SJSA1 (cell line): ENCODE results near the gene DEPDC7. TPM values are rescaled to one million over a fixed set of nuclear protein-coding genes. Genes with fewer than 3 reads are reported as not detected.
"Not testable (repeated sequence)": the region's sequence is repeated elsewhere in the genome, so short reads cannot be mapped to it uniquely, and the experiment has no call there.

Experiments
- DNase-seq, 2 experiments: peaks; one replicate each; pipeline ENCODE4 v3.0.0-alpha.2; 2015 to 2020; ENCODE audit warnings: low spot score in 2 of 2, low read depth in 1 of 2
- H3K27ac ChIP-seq: fragments of 250-450 bp; sonication (Bioruptor Pico); 2 replicates; pipeline ENCODE4 v1.5.1; 2020; ENCODE audit warnings: mild to moderate bottlenecking, moderate library complexity
- H3K27me3 ChIP-seq: fragments of 250-450 bp; sonication (Bioruptor Pico); replicated peaks from 2 replicates; pipeline ENCODE4 v1.5.1; 2020; ENCODE audit warnings: mild to moderate bottlenecking, moderate library complexity
- H3K36me3 ChIP-seq: fragments of 250-450 bp; sonication (Bioruptor Pico); 2 replicates; pipeline ENCODE4 v1.5.1; 2020; ENCODE audit warnings: mild to moderate bottlenecking
- H3K4me1 ChIP-seq: fragments of 250-450 bp; sonication (Bioruptor Pico); replicated peaks from 2 replicates; pipeline ENCODE4 v1.6.1; 2021; ENCODE audit warnings: mild to moderate bottlenecking
- H3K4me3 ChIP-seq: fragments of 250-450 bp; sonication (Bioruptor Pico); 2 replicates; pipeline ENCODE4 v1.5.1; 2020; ENCODE audit warnings: mild to moderate bottlenecking
- H3K9me3 ChIP-seq: fragments of 250-450 bp; sonication (Bioruptor Pico); replicated peaks from 2 replicates; pipeline ENCODE4 v1.5.1; 2020; ENCODE audit warnings: mild to moderate bottlenecking
- total RNA-seq: library from RNA; depleted of rRNA; stranded (reverse); fragments of >200 nt; shearing (Covaris generic); gene quantifications from 2 replicates; pipeline ENCODE4 v1.2.3, GENCODE V29; 2014

DEPDC7 gene
- total RNA-seq, 1 experiment from 2014 or later = 22.5 TPM

- Histone ChIP-seq H3K4me1 (no peaks in the 10 kb centered on the region), H3K4me3 (no peak overlapping the region), H3K27ac (no peak overlapping the region), H3K27me3 (no peaks in the 10 kb centered on the region), H3K36me3 (peaks cover 26% of the 10 kb centered on the region), H3K9me3 (no peaks in the 10 kb centered on the region)
- no peak for DNase-seq
Observed at GRCh38 chr11:33035011-33035410, 19.3 kb downstream of the DEPDC7 start.

DNA sequence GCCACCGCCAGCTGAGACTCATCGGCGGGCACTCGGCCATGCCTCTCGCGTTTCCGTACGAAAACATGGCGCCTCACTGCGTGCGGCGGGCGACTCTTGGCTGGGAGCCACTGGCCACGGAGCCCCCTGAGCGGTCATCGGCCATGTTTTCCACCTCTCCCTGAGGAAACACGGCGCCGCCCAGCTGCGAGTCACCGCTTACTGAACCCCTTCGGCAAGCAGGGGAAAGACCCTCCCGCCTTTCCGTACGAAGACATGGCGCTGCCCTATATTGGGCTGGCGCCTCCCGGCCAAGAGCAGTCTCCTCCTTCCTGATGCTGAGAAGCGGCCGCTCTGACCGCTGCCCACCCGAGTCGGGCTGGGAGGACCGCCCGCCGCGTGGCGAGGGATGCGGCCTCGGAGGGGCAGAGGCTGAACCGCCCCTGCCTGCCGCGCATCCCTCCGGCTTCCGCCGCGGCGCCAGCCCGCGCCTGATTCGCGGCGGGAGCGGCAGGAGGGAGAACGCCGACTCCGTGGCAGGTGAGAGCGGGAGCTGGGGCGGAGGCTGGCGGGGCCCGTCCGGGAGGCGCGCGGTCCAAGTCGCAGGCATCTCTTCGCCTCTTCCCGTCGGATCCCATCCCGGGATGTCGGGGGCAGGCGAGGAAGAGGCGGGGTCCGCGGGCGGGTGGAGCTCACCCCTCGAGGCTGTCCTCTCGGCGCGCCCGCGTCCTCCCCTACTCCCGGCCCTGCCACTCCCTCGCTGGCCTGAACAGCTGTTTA lies 23.8 kb downstream of the DEPDC7 start, which contains the start of gene TCP11L1:
TSS of gene TCP11L1 (plus strand) at position 299 of the 759 bp plus-strand sequence. CDS start 4,202 bp downstream, outside the sequence.
- Histone ChIP-seq H3K27me3 (no peaks in the 10 kb centered on the region), H3K36me3 (peaks cover 13% of the 10 kb centered on the region), H3K27ac (peak within 1 kb of the TSS; percentile 89), H3K9me3 (no peaks in the 10 kb centered on the region), H3K4me3 (peak within 1 kb of the TSS; percentile 84), H3K4me1 (peaks cover 10% of the 10 kb centered on the region)
- peak; percentile 97 to 99 for DNase-seq

DNA sequence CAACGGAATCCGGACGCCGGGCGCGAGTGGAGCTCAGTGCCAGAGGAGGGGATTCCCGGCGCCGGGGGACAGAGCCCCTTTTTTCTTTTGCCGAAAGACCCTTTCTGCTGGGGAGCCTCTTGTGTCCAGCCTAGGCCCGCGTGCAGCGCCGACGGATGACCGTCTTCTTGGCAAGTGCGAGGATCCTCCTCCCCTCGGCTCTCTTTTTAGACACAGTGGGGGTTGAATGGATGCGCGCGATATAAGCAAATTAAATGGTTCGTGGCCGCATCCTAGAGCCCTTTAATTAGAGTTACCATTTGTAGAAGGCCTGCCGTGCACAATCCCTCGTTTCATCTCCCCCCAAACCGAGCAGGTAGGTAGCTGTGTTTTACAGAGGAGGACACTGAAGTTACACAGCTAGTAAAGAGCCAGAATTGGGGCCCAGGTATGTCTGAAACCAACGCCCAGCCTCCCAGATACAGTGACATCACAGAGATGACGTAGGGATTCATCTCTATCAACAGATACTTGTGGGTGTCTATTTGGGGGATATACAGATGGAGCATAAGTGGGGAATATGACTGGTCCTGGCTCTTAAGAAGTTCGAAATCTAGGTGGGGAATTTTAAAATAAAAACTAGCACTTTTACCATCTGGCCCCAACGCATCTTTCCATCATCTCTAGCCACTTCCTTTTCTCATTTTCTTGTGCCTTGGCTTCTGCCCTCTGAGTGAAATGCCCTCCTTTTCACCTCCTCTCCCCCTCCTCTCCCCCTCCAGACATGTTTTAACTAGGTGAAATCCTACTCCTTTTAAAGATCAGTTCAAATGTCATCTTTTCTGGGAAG lies 24.6 kb downstream of the DEPDC7 start:
- H3K9me3 ChIP-seq = no peaks in the 10 kb centered on the region; the same call in 1 of the 2 replicates
- H3K27me3 ChIP-seq = no peaks in the 10 kb centered on the region
- H3K4me3 ChIP-seq = peak overlapping the region; percentile 84
- peak overlapping the region; percentile 89 for H3K27ac ChIP-seq
- DNase-seq = no peak
- peaks cover 21% of the 10 kb centered on the region for H3K36me3 ChIP-seq
- H3K4me1 ChIP-seq = peaks cover 10% of the 10 kb centered on the region

GRCh38 chr11:33040862-33041453 lies 25.3 kb downstream of the DEPDC7 start:
- peaks cover 13% of the 10 kb centered on the region for H3K4me1 ChIP-seq
- no peak overlapping the region for H3K27ac ChIP-seq
- no peaks in the 10 kb centered on the region for H3K27me3 ChIP-seq
- H3K4me3 ChIP-seq = no peak overlapping the region
- H3K36me3 ChIP-seq = peaks cover 28% of the 10 kb centered on the region
- no peak for DNase-seq
- H3K9me3 ChIP-seq = no peaks in the 10 kb centered on the region; the same call in 1 of the 2 replicates

GRCh38 chr11:33043221-33043830 lies 27.6 kb downstream of the DEPDC7 start:
- no peak overlapping the region for H3K27ac ChIP-seq
- H3K4me1 ChIP-seq = peaks cover 14% of the 10 kb centered on the region
- no peak overlapping the region for H3K4me3 ChIP-seq
- DNase-seq = no peak
- H3K36me3 ChIP-seq = peaks cover 46% of the 10 kb centered on the region
- H3K27me3 ChIP-seq = no peaks in the 10 kb centered on the region
- no peaks in the 10 kb centered on the region; the same call in 1 of the 2 replicates for H3K9me3 ChIP-seq

DNA sequence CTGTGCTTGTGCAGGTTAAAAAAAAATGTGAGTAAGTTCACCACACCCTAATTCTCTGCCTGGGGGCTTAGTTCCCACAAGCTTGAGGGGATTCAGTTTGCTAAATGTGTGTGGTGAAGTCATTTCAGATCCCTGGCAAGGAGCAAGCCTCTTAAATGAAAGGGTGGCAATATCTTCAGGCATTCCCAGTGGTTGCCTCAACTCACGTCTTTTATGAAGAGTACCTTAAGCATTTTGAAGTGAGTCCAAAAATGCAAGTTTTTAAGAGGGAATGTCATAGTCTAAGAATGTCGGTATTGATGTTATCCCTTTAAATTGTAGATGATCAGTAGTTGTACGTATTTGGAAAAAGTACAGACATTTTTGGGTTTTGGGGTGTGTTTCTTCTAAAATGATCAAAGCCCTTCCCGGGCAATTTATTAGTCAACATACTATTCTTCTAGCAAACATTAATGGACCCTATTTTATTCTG lies 28.6 kb downstream of the DEPDC7 start:
- H3K9me3 ChIP-seq = no peaks in the 10 kb centered on the region; the same call in 1 of the 2 replicates
- H3K27me3 ChIP-seq = no peaks in the 10 kb centered on the region
- H3K27ac ChIP-seq = no peak overlapping the region
- peaks cover 14% of the 10 kb centered on the region for H3K4me1 ChIP-seq
- H3K36me3 ChIP-seq = peaks cover 50% of the 10 kb centered on the region
- no peak for DNase-seq
- no peak overlapping the region for H3K4me3 ChIP-seq

DNA sequence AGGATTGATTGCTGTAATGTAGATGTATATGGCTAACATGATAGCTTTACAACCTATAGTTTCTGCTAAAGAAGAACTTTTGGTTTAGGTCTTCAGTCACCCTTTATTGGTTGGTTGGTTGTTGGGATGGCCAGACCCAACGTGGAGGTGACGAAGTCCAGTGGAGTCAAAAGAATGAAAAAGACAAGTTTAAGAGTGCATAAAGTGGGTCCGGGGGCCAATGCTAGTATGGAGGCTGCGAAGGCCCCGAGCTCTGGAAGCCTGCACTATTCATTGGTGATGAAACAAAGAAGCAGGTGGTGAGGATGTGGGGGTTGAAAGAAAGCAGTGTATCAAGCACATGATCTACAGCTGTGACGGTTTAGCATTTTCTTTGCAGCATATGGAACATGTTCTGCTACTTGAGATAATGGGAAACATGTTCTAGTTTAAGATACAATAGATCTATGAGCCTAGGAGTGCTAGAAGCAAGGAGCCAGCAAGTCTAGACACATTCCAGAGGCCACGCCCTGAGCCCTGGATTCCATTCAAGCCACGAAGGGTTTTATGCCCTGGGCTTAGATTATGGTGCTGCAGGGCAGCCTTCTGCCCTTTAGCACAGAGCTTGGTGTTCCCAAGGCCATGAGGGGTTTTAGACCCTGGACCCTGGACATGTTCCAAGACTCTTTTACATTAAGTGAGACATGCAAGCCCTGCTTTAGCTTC lies 30.0 kb downstream of the DEPDC7 start:
- H3K4me3 ChIP-seq = no peak overlapping the region
- H3K36me3 ChIP-seq = peaks cover 45% of the 10 kb centered on the region
- DNase-seq = no peak
- no peaks in the 10 kb centered on the region for H3K27me3 ChIP-seq
- H3K4me1 ChIP-seq = peaks cover 8% of the 10 kb centered on the region; the same call in 1 of the 2 replicates
- H3K27ac ChIP-seq = no peak overlapping the region
- H3K9me3 ChIP-seq = no peaks in the 10 kb centered on the region; the same call in 1 of the 2 replicates

DNA sequence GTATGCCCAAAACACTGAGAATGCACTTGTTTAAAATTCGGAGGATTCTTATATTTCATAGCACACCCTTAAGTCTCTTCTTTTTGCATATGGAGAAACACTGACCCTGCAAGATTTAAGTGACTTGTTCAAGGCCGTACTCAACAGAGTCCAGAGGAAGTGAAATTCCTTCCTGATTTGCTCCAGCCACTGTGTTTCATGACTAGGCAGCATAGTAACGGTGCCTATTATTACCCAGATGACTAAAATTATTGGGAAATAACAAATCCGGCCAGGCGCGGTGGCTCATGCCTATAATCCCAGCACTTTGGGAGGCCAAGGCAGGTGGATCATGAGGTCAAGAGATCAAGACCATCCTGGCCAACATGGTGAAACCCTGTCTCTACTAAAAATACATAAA lies 33.0 kb downstream of the DEPDC7 start:
- H3K27ac ChIP-seq, DNase-seq, H3K4me1 ChIP-seq, H3K9me3 ChIP-seq, H3K4me3 ChIP-seq, H3K27me3 ChIP-seq: not testable (repeated sequence)
- H3K36me3 ChIP-seq = peaks cover 48% of the 10 kb centered on the region

- H3K27ac ChIP-seq, H3K4me1 ChIP-seq, DNase-seq, H3K27me3 ChIP-seq, H3K4me3 ChIP-seq, H3K9me3 ChIP-seq: not testable (repeated sequence)
- peaks cover 43% of the 10 kb centered on the region for H3K36me3 ChIP-seq
Observed at GRCh38 chr11:33049565-33050408, 34.1 kb downstream of the DEPDC7 start.

DNA sequence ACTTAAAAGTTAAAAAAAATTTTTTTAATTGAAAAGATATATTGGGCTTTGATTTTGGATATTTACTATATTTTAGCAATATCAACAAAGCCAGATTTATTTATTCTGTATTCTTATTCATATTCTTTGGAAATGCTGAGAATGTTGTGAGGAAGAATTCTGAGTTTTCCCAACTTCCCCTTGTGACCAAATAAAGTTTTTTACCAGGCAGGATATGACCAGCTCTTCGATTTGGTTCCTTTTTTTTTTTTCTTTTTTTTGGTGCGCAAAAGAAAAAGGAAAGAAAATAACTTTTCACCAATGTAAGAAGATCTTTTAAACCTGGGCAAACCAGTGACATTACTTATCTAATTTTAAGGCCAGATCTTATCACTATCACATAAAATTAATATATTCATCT lies 36.6 kb downstream of the DEPDC7 start:
- no peaks in the 10 kb centered on the region for H3K9me3 ChIP-seq
- no peak for DNase-seq
- H3K36me3 ChIP-seq = peaks cover 23% of the 10 kb centered on the region
- no peaks in the 10 kb centered on the region for H3K27me3 ChIP-seq
- H3K27ac ChIP-seq = no peak overlapping the region
- no peak overlapping the region for H3K4me3 ChIP-seq
- H3K4me1 ChIP-seq = no peaks in the 10 kb centered on the region

- Histone ChIP-seq H3K4me1 (no peaks in the 10 kb centered on the region), H3K36me3 (peaks cover 37% of the 10 kb centered on the region), H3K27me3 (no peaks in the 10 kb centered on the region), H3K27ac (no peak overlapping the region), H3K9me3 (no peaks in the 10 kb centered on the region), H3K4me3 (no peak overlapping the region)
- no peak for DNase-seq
Observed at GRCh38 chr11:33055375-33055774, 39.7 kb downstream of the DEPDC7 start.

- DNase-seq = peak in 1 of 2 experiments; percentile 3
- Histone ChIP-seq H3K27me3 (no peaks in the 10 kb centered on the region), H3K4me1 (peaks cover 9% of the 10 kb centered on the region), H3K36me3 (peaks cover 48% of the 10 kb centered on the region), H3K4me3 (no peak overlapping the region), H3K9me3 (no peaks in the 10 kb centered on the region), H3K27ac (no peak overlapping the region)
Observed at GRCh38 chr11:33057284-33057683, 41.6 kb downstream of the DEPDC7 start.
